ENCODE results near the gene TRERF1.

- no peak for TF ChIP-seq POLR2A (IDR thresholded peaks at IDR 0.05; ENCODE audit: low read length)
- TF ChIP-seq GATA1 (IDR thresholded peaks at IDR 0.05; ENCODE audit: low read depth, low read length), result no peak
Observed at GRCh38 chr6:42418724-42419123, 33.0 kb downstream of the TRERF1 start.
